Stimulated activated CD4-positive, alpha-beta T cell treated with anti-CD3 and anti-CD28 coated beads, Interleukin-2, amount 100 ng/mL, for 4 hours (primary cell): ENCODE measurements around the gene AEBP2.
"Not testable (repeated sequence)": the region's sequence is repeated elsewhere in the genome, so short reads cannot be mapped to it uniquely, and the experiment has no call there.

Experiments
- DNase-seq: peaks from one replicate; pipeline ENCODE4 v3.0.0-alpha.2; 2020; ENCODE audit warnings: low read depth

AEBP2 gene

GRCh38 chr12:19454837-19455236 is 15.5 kb downstream of the AEBP2 start:
- DNase-seq = no peak

- DNase-seq = no peak
Measured at GRCh38 chr12:19456176-19456575, 16.9 kb downstream of the AEBP2 start.

GRCh38 chr12:19457561-19457960 is 18.3 kb downstream of the AEBP2 start:
- no peak for DNase-seq

GRCh38 chr12:19458733-19459132 is 19.4 kb downstream of the AEBP2 start:
- no peak for DNase-seq

GRCh38 chr12:19461999-19462398 is 22.7 kb downstream of the AEBP2 start:
- no peak for DNase-seq

GRCh38 chr12:19462406-19462805 is 23.1 kb downstream of the AEBP2 start:
- no peak for DNase-seq

- DNase-seq = no peak
Measured at GRCh38 chr12:19464192-19464580, 24.9 kb downstream of the AEBP2 start.

- no peak for DNase-seq
Measured at GRCh38 chr12:19465711-19466110, 26.4 kb downstream of the AEBP2 start.

- no peak for DNase-seq
Measured at GRCh38 chr12:19474147-19474546, 34.9 kb downstream of the AEBP2 start.

- DNase-seq = not testable (repeated sequence)
Measured at GRCh38 chr12:19475884-19476505, 36.7 kb downstream of the AEBP2 start.

GRCh38 chr12:19477071-19477470 is 37.8 kb downstream of the AEBP2 start:
- no peak for DNase-seq

- DNase-seq = no peak
Measured at GRCh38 chr12:19480459-19480858, 41.2 kb downstream of the AEBP2 start.

GRCh38 chr12:19482036-19482435 is 42.7 kb downstream of the AEBP2 start:
- DNase-seq = no peak

- peak; percentile 6 for DNase-seq
Measured at GRCh38 chr12:19482551-19483109, 43.3 kb downstream of the AEBP2 start.

GRCh38 chr12:19483727-19484126 is 44.4 kb downstream of the AEBP2 start:
- DNase-seq = no peak

GRCh38 chr12:19484738-19485137 is 45.4 kb downstream of the AEBP2 start:
- DNase-seq = no peak

- no peak for DNase-seq
Measured at GRCh38 chr12:19485240-19485639, 45.9 kb downstream of the AEBP2 start.

- no peak for DNase-seq
Measured at GRCh38 chr12:19489168-19489567, 49.9 kb downstream of the AEBP2 start.

GRCh38 chr12:19490908-19491307 is 51.6 kb downstream of the AEBP2 start:
- no peak for DNase-seq

- DNase-seq = no peak
Measured at GRCh38 chr12:19491863-19492262, 52.6 kb downstream of the AEBP2 start.

- DNase-seq = no peak
Measured at GRCh38 chr12:19496219-19496878, 57.1 kb downstream of the AEBP2 start.

GRCh38 chr12:19498099-19498498 is 58.8 kb downstream of the AEBP2 start:
- no peak for DNase-seq

- no peak for DNase-seq
Measured at GRCh38 chr12:19499030-19499429, 59.7 kb downstream of the AEBP2 start.

- DNase-seq = no peak
Measured at GRCh38 chr12:19506497-19506896, 67.2 kb downstream of the AEBP2 start.
